Measurements from ENCODE around the gene MICAL2.

MICAL2 gene

GRCh38 chr11:12183827-12184620, 73.6 kb downstream of the MICAL2 start:
- H3K9me3 ChIP-seq (ENCODE audit: insufficient read depth, low read depth, low read length): no peaks in the 10 kb centered on the region
- no peak overlapping the region for H3K9ac ChIP-seq (ENCODE audit: low read depth, low read length)
- H3K4me1 ChIP-seq (ENCODE audit: insufficient read depth, low read length): no peaks in the 10 kb centered on the region
- H3K27ac ChIP-seq (ENCODE audit: low read length): no peak overlapping the region
- no peak overlapping the region for H3K4me3 ChIP-seq (ENCODE audit: low read length)
- no peaks in the 10 kb centered on the region for H3K27me3 ChIP-seq (ENCODE audit: insufficient read depth, low read length)
- no peaks in the 10 kb centered on the region for H3K36me3 ChIP-seq (ENCODE audit: insufficient read depth, low read depth, low read length)

GRCh38 chr11:12184699-12185098, 74.3 kb downstream of the MICAL2 start:
- Histone ChIP-seq H3K4me1 (ENCODE audit: insufficient read depth, low read length) (no peaks in the 10 kb centered on the region), H3K9me3 (ENCODE audit: insufficient read depth, low read depth, low read length) (no peaks in the 10 kb centered on the region), H3K4me3 (ENCODE audit: low read length) (no peak overlapping the region), H3K27me3 (ENCODE audit: insufficient read depth, low read length) (no peaks in the 10 kb centered on the region), H3K27ac (ENCODE audit: low read length) (no peak overlapping the region), H3K9ac (ENCODE audit: low read depth, low read length) (no peak overlapping the region), H3K36me3 (ENCODE audit: insufficient read depth, low read depth, low read length) (no peaks in the 10 kb centered on the region)

- H3K9me3 ChIP-seq (ENCODE audit: insufficient read depth, low read depth, low read length): no peaks in the 10 kb centered on the region
- no peak overlapping the region for H3K27ac ChIP-seq (ENCODE audit: low read length)
- no peak overlapping the region for H3K4me3 ChIP-seq (ENCODE audit: low read length)
- no peaks in the 10 kb centered on the region for H3K4me1 ChIP-seq (ENCODE audit: insufficient read depth, low read length)
- H3K9ac ChIP-seq (ENCODE audit: low read depth, low read length): no peak overlapping the region
- no peaks in the 10 kb centered on the region for H3K27me3 ChIP-seq (ENCODE audit: insufficient read depth, low read length)
- H3K36me3 ChIP-seq (ENCODE audit: insufficient read depth, low read depth, low read length): no peaks in the 10 kb centered on the region
Measured at GRCh38 chr11:12185106-12185690, 74.8 kb downstream of the MICAL2 start.

- H3K4me3 ChIP-seq (ENCODE audit: low read length): no peak overlapping the region
- H3K9me3 ChIP-seq (ENCODE audit: insufficient read depth, low read depth, low read length): no peaks in the 10 kb centered on the region
- no peak overlapping the region for H3K27ac ChIP-seq (ENCODE audit: low read length)
- no peaks in the 10 kb centered on the region for H3K27me3 ChIP-seq (ENCODE audit: insufficient read depth, low read length)
- H3K36me3 ChIP-seq (ENCODE audit: insufficient read depth, low read depth, low read length): no peaks in the 10 kb centered on the region
- H3K4me1 ChIP-seq (ENCODE audit: insufficient read depth, low read length): no peaks in the 10 kb centered on the region
- no peak overlapping the region for H3K9ac ChIP-seq (ENCODE audit: low read depth, low read length)
Measured at GRCh38 chr11:12185914-12186313, 75.5 kb downstream of the MICAL2 start.

GRCh38 chr11:12186701-12187100, 76.3 kb downstream of the MICAL2 start:
- H3K9me3 ChIP-seq (ENCODE audit: insufficient read depth, low read depth, low read length): no peaks in the 10 kb centered on the region
- no peak overlapping the region for H3K9ac ChIP-seq (ENCODE audit: low read depth, low read length)
- no peaks in the 10 kb centered on the region for H3K27me3 ChIP-seq (ENCODE audit: insufficient read depth, low read length)
- H3K4me1 ChIP-seq (ENCODE audit: insufficient read depth, low read length): no peaks in the 10 kb centered on the region
- no peak overlapping the region for H3K27ac ChIP-seq (ENCODE audit: low read length)
- H3K36me3 ChIP-seq (ENCODE audit: insufficient read depth, low read depth, low read length): no peaks in the 10 kb centered on the region
- H3K4me3 ChIP-seq (ENCODE audit: low read length): no peak overlapping the region

GRCh38 chr11:12187399-12187798, 77.0 kb downstream of the MICAL2 start:
- H3K9me3 ChIP-seq (ENCODE audit: insufficient read depth, low read depth, low read length): no peaks in the 10 kb centered on the region
- H3K4me3 ChIP-seq (ENCODE audit: low read length): no peak overlapping the region
- H3K27ac ChIP-seq (ENCODE audit: low read length): no peak overlapping the region
- no peaks in the 10 kb centered on the region for H3K36me3 ChIP-seq (ENCODE audit: insufficient read depth, low read depth, low read length)
- H3K9ac ChIP-seq (ENCODE audit: low read depth, low read length): no peak overlapping the region
- H3K4me1 ChIP-seq (ENCODE audit: insufficient read depth, low read length): no peaks in the 10 kb centered on the region
- H3K27me3 ChIP-seq (ENCODE audit: insufficient read depth, low read length): no peaks in the 10 kb centered on the region

- Histone ChIP-seq H3K9me3 (ENCODE audit: insufficient read depth, low read depth, low read length) (no peaks in the 10 kb centered on the region), H3K4me3 (ENCODE audit: low read length) (no peak overlapping the region), H3K4me1 (ENCODE audit: insufficient read depth, low read length) (no peaks in the 10 kb centered on the region), H3K27ac (ENCODE audit: low read length) (no peak overlapping the region), H3K27me3 (ENCODE audit: insufficient read depth, low read length) (no peaks in the 10 kb centered on the region), H3K9ac (ENCODE audit: low read depth, low read length) (no peak overlapping the region), H3K36me3 (ENCODE audit: insufficient read depth, low read depth, low read length) (no peaks in the 10 kb centered on the region)
Measured at GRCh38 chr11:12188548-12189317, 78.3 kb downstream of the MICAL2 start.

GRCh38 chr11:12189543-12190235, 79.3 kb downstream of the MICAL2 start:
- H3K27me3 ChIP-seq (ENCODE audit: insufficient read depth, low read length): no peaks in the 10 kb centered on the region
- no peak overlapping the region for H3K9ac ChIP-seq (ENCODE audit: low read depth, low read length)
- H3K4me1 ChIP-seq (ENCODE audit: insufficient read depth, low read length): no peaks in the 10 kb centered on the region
- H3K27ac ChIP-seq (ENCODE audit: low read length): no peak overlapping the region
- no peaks in the 10 kb centered on the region for H3K9me3 ChIP-seq (ENCODE audit: insufficient read depth, low read depth, low read length)
- no peaks in the 10 kb centered on the region for H3K36me3 ChIP-seq (ENCODE audit: insufficient read depth, low read depth, low read length)
- no peak overlapping the region for H3K4me3 ChIP-seq (ENCODE audit: low read length)

GRCh38 chr11:12190511-12190910, 80.1 kb downstream of the MICAL2 start:
- H3K27me3 ChIP-seq (ENCODE audit: insufficient read depth, low read length): no peaks in the 10 kb centered on the region
- no peak overlapping the region for H3K27ac ChIP-seq (ENCODE audit: low read length)
- no peak overlapping the region for H3K9ac ChIP-seq (ENCODE audit: low read depth, low read length)
- no peaks in the 10 kb centered on the region for H3K9me3 ChIP-seq (ENCODE audit: insufficient read depth, low read depth, low read length)
- H3K4me3 ChIP-seq (ENCODE audit: low read length): no peak overlapping the region
- no peaks in the 10 kb centered on the region for H3K4me1 ChIP-seq (ENCODE audit: insufficient read depth, low read length)
- H3K36me3 ChIP-seq (ENCODE audit: insufficient read depth, low read depth, low read length): no peaks in the 10 kb centered on the region

GRCh38 chr11:12192794-12193514, 82.6 kb downstream of the MICAL2 start:
- no peaks in the 10 kb centered on the region for H3K4me1 ChIP-seq (ENCODE audit: insufficient read depth, low read length)
- H3K9me3 ChIP-seq (ENCODE audit: insufficient read depth, low read depth, low read length): no peaks in the 10 kb centered on the region
- no peak overlapping the region for H3K27ac ChIP-seq (ENCODE audit: low read length)
- H3K9ac ChIP-seq (ENCODE audit: low read depth, low read length): no peak overlapping the region
- no peaks in the 10 kb centered on the region for H3K36me3 ChIP-seq (ENCODE audit: insufficient read depth, low read depth, low read length)
- no peaks in the 10 kb centered on the region for H3K27me3 ChIP-seq (ENCODE audit: insufficient read depth, low read length)
- no peak overlapping the region for H3K4me3 ChIP-seq (ENCODE audit: low read length)
